ENCODE measurements around the gene SLC4A8.

DNA sequence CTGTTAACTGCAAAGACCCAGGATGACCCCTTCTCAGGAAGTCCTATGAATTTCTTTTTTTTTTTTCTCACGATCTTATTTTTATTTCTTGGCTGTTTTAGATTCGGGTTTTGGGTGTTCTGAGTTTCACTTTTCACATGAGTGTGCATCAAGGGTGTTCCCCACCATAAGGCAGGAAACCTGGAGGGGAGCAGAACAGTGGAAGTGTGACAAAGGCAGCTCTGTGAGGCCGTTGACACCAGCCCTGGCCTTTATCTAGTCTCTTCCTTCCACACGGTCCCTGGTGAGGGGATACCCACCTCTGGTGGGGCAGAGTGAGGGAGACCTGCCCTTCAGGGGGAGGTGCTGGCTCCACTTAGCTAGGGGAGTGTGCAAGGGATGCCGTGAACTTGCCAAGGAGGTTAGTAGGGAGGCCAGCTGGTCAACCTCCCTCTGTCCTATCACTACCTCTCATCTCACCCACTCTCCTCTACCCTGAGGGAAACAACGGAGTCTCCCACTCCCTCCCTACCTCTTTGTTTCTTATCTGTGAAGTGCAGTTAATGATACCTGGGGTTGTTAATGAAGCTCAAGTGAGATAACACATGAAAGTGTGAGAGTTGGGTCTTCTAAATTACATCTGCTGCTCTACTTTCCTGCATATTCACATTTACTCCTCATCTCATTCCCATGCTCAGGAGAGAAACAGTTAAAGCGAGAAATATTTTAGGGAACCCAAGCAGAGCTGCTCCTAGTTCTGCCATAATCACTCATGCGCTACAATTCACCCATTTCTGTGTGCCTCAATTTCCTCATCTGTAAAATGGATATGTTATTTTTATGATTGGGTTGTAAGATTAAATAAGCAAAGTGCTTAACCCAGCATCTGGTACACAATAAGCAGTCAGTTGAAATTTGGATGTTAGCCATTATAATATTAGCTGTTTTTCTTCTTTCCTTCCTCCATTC, 29.1 kb upstream of the SLC4A8 start:
- TF ChIP-seq, protein P1, sequence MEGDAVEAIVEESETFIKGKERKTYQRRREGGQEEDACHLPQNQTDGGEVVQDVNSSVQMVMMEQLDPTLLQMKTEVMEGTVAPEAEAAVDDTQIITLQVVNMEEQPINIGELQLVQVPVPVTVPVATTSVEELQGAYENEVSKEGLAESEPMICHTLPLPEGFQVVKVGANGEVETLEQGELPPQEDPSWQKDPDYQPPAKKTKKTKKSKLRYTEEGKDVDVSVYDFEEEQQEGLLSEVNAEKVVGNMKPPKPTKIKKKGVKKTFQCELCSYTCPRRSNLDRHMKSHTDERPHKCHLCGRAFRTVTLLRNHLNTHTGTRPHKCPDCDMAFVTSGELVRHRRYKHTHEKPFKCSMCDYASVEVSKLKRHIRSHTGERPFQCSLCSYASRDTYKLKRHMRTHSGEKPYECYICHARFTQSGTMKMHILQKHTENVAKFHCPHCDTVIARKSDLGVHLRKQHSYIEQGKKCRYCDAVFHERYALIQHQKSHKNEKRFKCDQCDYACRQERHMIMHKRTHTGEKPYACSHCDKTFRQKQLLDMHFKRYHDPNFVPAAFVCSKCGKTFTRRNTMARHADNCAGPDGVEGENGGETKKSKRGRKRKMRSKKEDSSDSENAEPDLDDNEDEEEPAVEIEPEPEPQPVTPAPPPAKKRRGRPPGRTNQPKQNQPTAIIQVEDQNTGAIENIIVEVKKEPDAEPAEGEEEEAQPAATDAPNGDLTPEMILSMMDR (IDR thresholded peaks at IDR 0.05), result no peak
- no peak for TF ChIP-seq POLR2AphosphoS5 (IDR thresholded peaks at IDR 0.05)
- no peak for TF ChIP-seq POLR2A (IDR thresholded peaks at IDR 0.05; ENCODE audit: low read depth)
